HG03060 (cell line): ENCODE data around the gene RAB11FIP2.
A peak's percentile ranks its signal among the peaks of the same experiment; 100 is the strongest.

Experiments used
- ATAC-seq: cut with Tn5 transposase; IDR thresholded peaks from one replicate; pipeline ENCODE4 v1.9.1; 2021; ENCODE audit warnings: low read depth, moderate number of reproducible peaks; ENCODE audit not compliant: unreplicated experiment

RAB11FIP2 gene

GRCh38 chr10:118035354-118036005 is 11.3 kb downstream of the RAB11FIP2 start:
- ATAC-seq: no peak

DNA sequence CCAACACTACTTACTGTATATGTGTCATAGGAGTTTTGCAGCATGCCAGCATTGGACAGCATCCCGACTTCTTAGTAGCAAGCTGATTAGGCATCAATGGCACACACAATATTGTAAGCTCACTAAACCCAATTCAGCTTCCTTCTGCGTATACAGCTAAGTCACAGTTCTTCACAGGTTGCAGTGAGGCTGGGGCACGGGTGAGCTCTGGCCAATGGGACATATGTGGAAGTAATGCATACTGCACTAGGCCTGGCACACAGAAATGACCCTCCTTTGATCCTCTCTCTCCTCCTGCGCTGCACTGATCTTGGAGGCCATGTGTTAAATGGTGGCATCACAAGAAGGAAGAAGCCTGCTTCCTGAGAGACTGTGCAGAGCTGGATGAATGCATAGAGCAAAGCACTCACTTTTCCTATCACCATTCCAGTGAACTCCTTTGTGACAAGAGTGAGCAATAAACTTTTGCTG is 11.9 kb downstream of the RAB11FIP2 start:
- no peak for ATAC-seq

DNA sequence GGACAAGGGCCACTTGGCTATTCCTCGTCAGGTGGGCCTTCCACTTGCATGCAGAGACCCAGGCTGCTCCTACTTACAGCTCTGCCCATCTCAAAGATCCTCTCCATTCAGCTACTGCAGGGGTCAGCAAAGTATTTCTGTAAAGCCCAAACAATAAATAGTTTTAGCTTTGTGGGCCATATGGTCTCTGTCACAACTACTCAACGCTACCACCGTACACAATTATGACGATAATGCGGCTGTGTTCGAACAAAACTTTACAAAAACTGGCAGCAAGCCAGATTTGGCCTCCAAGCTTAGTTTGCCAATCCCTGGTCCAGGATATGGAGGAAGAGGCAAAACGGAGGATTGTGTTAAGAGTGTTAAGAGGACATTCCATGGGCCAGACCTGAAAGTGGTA is 12.8 kb downstream of the RAB11FIP2 start:
- ATAC-seq: no peak

DNA sequence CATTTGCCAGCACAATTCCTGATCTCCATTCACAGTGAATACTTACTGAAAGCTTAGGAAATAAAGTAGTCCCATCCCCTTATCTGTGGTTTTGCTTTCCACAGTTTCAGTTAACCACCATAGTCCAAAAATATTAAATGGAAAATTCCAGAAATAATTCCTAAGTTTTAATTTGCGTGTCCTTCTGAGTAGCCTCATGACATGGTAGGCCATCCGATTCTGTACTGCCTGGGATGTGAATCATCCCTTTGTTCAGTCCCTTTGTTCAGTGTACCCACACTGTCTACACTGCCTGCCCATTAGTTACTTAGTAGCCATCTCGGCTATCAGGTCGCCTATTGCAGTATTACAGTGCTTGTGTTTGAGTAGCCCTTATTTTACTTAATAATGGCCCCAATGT is 14.2 kb downstream of the RAB11FIP2 start:
- no peak for ATAC-seq

GRCh38 chr10:118031351-118032075 is 15.2 kb downstream of the RAB11FIP2 start:
- no peak for ATAC-seq

DNA sequence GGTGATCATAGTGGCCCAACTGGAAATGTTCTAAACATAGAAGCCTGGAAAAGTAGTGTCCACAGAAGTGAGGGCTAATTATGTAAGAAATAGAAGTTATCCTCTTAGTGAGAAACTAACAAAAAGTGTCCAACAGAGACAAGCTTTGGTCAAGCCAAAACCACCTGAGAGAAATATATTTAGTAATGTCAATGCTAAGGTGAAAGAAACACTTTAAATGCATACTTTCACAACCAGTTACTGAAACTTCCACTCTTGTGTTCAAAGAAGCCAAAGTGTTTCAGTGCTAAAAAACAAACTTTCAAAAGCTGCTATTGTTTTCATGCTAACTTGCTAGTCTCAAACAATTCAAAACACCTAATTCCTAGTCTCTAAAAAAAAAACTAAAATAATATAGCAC is 18.1 kb downstream of the RAB11FIP2 start:
- peak; percentile 97 for ATAC-seq

GRCh38 chr10:118027397-118027796 is 19.3 kb downstream of the RAB11FIP2 start:
- no peak for ATAC-seq

DNA sequence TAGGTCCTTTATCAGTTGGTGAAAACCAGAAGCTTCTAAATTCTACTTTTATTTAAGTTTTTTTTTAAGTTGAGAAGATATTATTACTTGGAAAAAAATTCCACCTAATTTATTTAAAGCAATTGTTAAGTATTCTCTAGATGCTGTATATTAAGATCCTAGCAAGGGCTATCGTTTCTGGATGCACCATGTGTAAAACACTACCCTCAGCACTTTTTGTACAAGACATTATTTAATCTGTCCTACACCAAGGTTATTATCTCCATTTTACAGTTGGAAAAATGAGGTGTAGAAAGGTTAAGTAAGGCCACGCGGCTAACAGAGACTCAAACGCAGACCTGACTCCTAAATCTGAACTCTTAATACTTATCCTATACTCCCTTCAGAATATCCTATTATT is 19.8 kb downstream of the RAB11FIP2 start:
- no peak for ATAC-seq

DNA sequence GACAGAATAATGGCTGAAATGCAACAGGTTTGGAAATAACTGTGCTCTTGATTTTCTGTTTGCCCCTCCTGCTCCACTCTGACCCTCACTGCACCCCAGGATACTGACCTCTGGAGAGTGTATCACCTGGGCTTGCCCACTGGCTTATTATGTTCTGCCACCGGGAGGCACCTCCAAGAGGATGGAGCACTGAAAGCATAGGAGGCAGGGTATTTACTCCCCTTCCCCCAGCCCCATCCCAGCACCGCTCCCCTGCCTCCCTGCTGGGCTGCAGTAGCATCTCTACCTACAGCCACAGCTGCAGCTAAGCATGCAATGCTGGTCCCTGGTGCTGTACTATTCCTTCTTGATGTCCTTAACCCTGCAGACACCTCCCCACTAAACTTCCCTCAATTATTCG is 26.4 kb downstream of the RAB11FIP2 start:
- ATAC-seq: no peak

DNA sequence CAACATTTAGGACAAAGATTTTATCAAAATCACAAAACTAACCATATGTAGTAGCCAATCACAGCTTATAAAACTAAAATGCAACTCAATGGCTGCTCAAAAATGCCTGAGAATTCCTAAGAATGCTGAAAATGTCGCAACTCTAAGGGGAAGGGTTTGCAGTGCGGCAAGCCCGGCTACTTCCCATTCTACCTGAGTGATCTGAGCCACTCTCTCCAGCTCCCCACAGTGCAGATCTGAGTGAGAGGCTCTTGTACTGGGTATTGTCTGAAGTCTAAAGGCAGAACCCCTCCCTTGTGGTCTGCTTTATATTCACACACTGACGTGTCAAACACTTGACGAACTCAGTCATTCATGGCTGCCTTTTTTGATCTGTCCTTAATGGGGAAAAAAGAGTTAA is 28.9 kb downstream of the RAB11FIP2 start:
- ATAC-seq: no peak

GRCh38 chr10:118017071-118017740 is 29.5 kb downstream of the RAB11FIP2 start:
- no peak for ATAC-seq

GRCh38 chr10:118012952-118013525 is 33.7 kb downstream of the RAB11FIP2 start:
- no peak for ATAC-seq

GRCh38 chr10:118007773-118008172 is 39.0 kb downstream of the RAB11FIP2 start:
- ATAC-seq: no peak

DNA sequence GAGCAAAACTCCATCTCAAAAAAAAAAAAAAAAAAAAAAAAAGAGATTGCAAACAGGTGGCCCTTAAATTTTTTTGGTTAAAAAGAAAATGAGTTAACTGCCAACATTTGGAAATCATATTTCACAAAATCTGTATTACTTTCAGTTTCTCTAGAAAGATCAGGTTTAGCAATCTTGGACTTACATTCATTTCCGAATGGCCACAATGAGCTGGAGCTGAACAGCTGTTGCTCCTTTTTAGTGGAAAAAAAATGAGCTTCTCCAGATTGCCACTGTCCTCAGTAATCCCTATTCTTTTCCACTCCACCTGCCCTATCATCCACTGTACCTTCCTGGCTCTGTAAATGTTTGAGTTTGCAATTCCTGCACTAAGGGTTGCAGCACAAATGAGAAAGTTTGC is 43.6 kb downstream of the RAB11FIP2 start:
- no peak for ATAC-seq

- no peak for ATAC-seq
These were observed 44.2 kb downstream of the RAB11FIP2 start for GRCh38 chr10:118002581-118002980.

DNA sequence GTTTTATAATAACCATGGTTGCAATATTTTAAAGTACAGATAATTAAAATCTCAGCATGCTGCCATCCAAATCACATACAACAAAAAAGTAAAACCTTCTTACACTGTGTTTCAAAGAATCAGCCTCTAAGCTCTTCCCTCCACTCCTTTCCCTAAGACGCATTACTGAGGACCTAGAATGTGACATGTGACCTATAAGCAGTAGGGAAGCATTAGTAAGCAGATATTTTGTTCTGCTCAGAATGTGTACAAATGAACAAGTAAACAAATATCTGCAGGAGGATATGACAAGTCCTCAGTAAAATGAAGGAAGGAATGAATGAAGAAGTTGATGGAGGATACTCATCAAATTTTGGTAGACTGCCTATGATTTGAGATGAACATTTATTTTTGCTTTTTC is 49.1 kb downstream of the RAB11FIP2 start:
- no peak for ATAC-seq

GRCh38 chr10:117996709-117997108 is 50.0 kb downstream of the RAB11FIP2 start:
- no peak for ATAC-seq

GRCh38 chr10:117994771-117995170 is 52.0 kb downstream of the RAB11FIP2 start:
- ATAC-seq: no peak

- ATAC-seq: no peak
These were observed 53.6 kb downstream of the RAB11FIP2 start for GRCh38 chr10:117993166-117993565.

GRCh38 chr10:117991701-117992100 is 55.0 kb downstream of the RAB11FIP2 start:
- no peak for ATAC-seq

- no peak for ATAC-seq
These were observed 56.8 kb downstream of the RAB11FIP2 start for GRCh38 chr10:117989962-117990361.
